ENCODE results near the gene ADAD2.

Gene ADAD2

GRCh38 chr16:84226026-84226425 lies 35.1 kb downstream of the ADAD2 start:
- no peak for DNase-seq

GRCh38 chr16:84227548-84227947 lies 36.6 kb downstream of the ADAD2 start:
- no peak for DNase-seq

- no peak for DNase-seq
Observed at GRCh38 chr16:84228256-84228838, 37.4 kb downstream of the ADAD2 start.

- DNase-seq: no peak
Observed at GRCh38 chr16:84229471-84229870, 38.5 kb downstream of the ADAD2 start.

GRCh38 chr16:84232060-84232459 lies 41.1 kb downstream of the ADAD2 start:
- DNase-seq: no peak

GRCh38 chr16:84232969-84233368 lies 42.0 kb downstream of the ADAD2 start:
- DNase-seq: no peak

- no peak for DNase-seq
Observed at GRCh38 chr16:84233748-84234147, 42.8 kb downstream of the ADAD2 start.

- no peak for DNase-seq
Observed at GRCh38 chr16:84234321-84235241, 43.6 kb downstream of the ADAD2 start.

- DNase-seq: no peak
Observed at GRCh38 chr16:84236671-84237070, 45.7 kb downstream of the ADAD2 start.

GRCh38 chr16:84237994-84238750 lies 47.2 kb downstream of the ADAD2 start:
- no peak for DNase-seq

GRCh38 chr16:84239141-84239769 lies 48.3 kb downstream of the ADAD2 start:
- DNase-seq: no peak

- no peak for DNase-seq
Observed at GRCh38 chr16:84239909-84240308, 49.0 kb downstream of the ADAD2 start, which contains the start of gene KCNG4. Gene KCNG4, minus strand, starts transcription at chr16:84240012. Its CDS starts 2,527 bp downstream, at chr16:84237485.

GRCh38 chr16:84240455-84240854 lies 49.5 kb downstream of the ADAD2 start:
- DNase-seq: no peak

- no peak for DNase-seq
Observed at GRCh38 chr16:84241778-84242177, 50.8 kb downstream of the ADAD2 start.

- no peak for DNase-seq
Observed at GRCh38 chr16:84242839-84243238, 51.9 kb downstream of the ADAD2 start.

- DNase-seq: no peak
Observed at GRCh38 chr16:84243732-84244131, 52.8 kb downstream of the ADAD2 start.

- DNase-seq: no peak
Observed at GRCh38 chr16:84244728-84245127, 53.8 kb downstream of the ADAD2 start.

- no peak for DNase-seq
Observed at GRCh38 chr16:84245956-84246678, 55.2 kb downstream of the ADAD2 start.

GRCh38 chr16:84246679-84247077 lies 55.7 kb downstream of the ADAD2 start:
- no peak for DNase-seq
